GM12878 (cell line): ENCODE results near the gene NCKAP5L. TPM values are rescaled to one million over a fixed set of nuclear protein-coding genes. Genes with fewer than 3 reads are reported as not detected.

Experiments
- ATAC-seq: fragments of 200-7000 bp; cut with Tn5 transposase; 3 replicates; pipeline ENCODE4 v1.9.1; 2020; ENCODE audit warnings: mild to moderate bottlenecking, moderate library complexity
- BruUV-seq: library from RNA; stranded (reverse); fragments of 400-500 nt; replicated peaks from 2 replicates; lab custom pipeline; 2021; lab: Mats Ljungman, UMichigan
- CTCF ChIA-PET: fragments of 300-600 bp; sonication (Branson Sonifier 250); formaldehyde crosslinking; extraction: SDS; loops from one replicate; lab custom pipeline; 2021; ENCODE audit warnings: inconsistent platforms; lab: Yijun Ruan, JAX
- POLR2A ChIA-PET: fragments of 350-600 bp; formaldehyde crosslinking; extraction: SDS; loops from one replicate; lab custom pipeline; 2021; ENCODE audit warnings: inconsistent platforms; lab: Charles Lee
- RAD21 ChIA-PET: fragments of 300-600 bp; sonication (Branson Sonifier 250); formaldehyde crosslinking; loops from one replicate; lab custom pipeline; 2023; ENCODE audit warnings: antibody characterized with exemption; ENCODE audit not compliant: unreplicated experiment; lab: Charles Lee
- SMC1A ChIA-PET: fragments of 300-600 bp; sonication (Branson Sonifier 250); formaldehyde crosslinking; loops from one replicate; lab custom pipeline; 2023; ENCODE audit not compliant: unreplicated experiment, uncharacterized antibody; lab: Charles Lee
- DNase-seq: peaks from one replicate; pipeline ENCODE4 v3.0.0-alpha.2; 2011; ENCODE audit warnings: low read depth, low spot score
- FAIRE-seq: peaks from 3 replicates; lab custom pipeline; 2011; peaks lifted over from hg19 to GRCh38; lab: Jason Lieb, UNC
- H2AFZ ChIP-seq: 2 replicates; pipeline ENCODE4 v1.6.0; 2011; ENCODE audit warnings: low read depth, low read length, control low read depth; ENCODE audit not compliant: control insufficient read depth
- H3K27ac ChIP-seq: 2 replicates; pipeline ENCODE4 v1.5.1; 2011; ENCODE audit warnings: control low read depth; ENCODE audit not compliant: control insufficient read depth, insufficient read depth
- H3K27me3 ChIP-seq, 2 experiments: replicated peaks in 1 of 2; 2 replicates each; pipeline versions ENCODE4 v1.6.0 to v1.6.1; 2011; ENCODE audit warnings: low read length in 1 of 2; ENCODE audit not compliant: control insufficient read depth in 2 of 2, insufficient read depth in 2 of 2
- H3K36me3 ChIP-seq, 2 experiments: 2 replicates each; pipeline ENCODE4 v1.5.1; 2011; ENCODE audit warnings: low read length in 1 of 2; ENCODE audit not compliant: control insufficient read depth in 2 of 2, insufficient read depth in 2 of 2
- H3K4me1 ChIP-seq: 2 replicates; pipeline ENCODE4 v1.6.1; 2011; ENCODE audit warnings: mild to moderate bottlenecking, low read length, moderate library complexity, mixed read lengths; ENCODE audit not compliant: control insufficient read depth, insufficient read depth
- H3K4me2 ChIP-seq: 2 replicates; pipeline ENCODE4 v1.6.0; 2011; ENCODE audit warnings: control low read depth; ENCODE audit not compliant: control insufficient read depth, insufficient read depth
- H3K4me3 ChIP-seq: fragments of 200-600 bp; sonication (generic); 2 replicates; pipeline ENCODE4 v1.5.1; 2016
- H3K79me2 ChIP-seq: 2 replicates; pipeline ENCODE4 v1.6.0; 2011; ENCODE audit warnings: low read length; ENCODE audit not compliant: control insufficient read depth, insufficient read depth
- H3K9ac ChIP-seq: 2 replicates; pipeline ENCODE4 v1.8.0; 2011; ENCODE audit warnings: low read length, control low read depth, mixed read lengths; ENCODE audit not compliant: control insufficient read depth, insufficient read depth
- H3K9me3 ChIP-seq: replicated peaks from 3 replicates; pipeline ENCODE4 v1.5.1; 2011; ENCODE audit warnings: mild to moderate bottlenecking, low read length; ENCODE audit not compliant: control insufficient read depth, insufficient read depth
- H4K20me1 ChIP-seq: 2 replicates; pipeline ENCODE4 v1.6.0; 2011; ENCODE audit not compliant: control insufficient read depth, insufficient read depth
- E2F8 ChIP-seq: fragments of 450-650 bp; IDR thresholded peaks from 2 replicates; pipeline ENCODE4 v1.6.1; 2018; ENCODE audit warnings: mild to moderate bottlenecking, low read depth, moderate library complexity; ENCODE audit not compliant: partially characterized antibody
- EZH2 ChIP-seq: IDR thresholded peaks from 2 replicates; pipeline ENCODE4 v1.6.1; 2012; ENCODE audit warnings: low read depth, mild to moderate bottlenecking, control low read depth, inconsistent platforms, low read length, borderline replicate concordance; ENCODE audit not compliant: control insufficient read depth
- JUNB ChIP-seq: IDR thresholded peaks from 2 replicates; pipeline ENCODE4 v1.6.1; 2016; ENCODE audit warnings: antibody characterized with exemption, mild to moderate bottlenecking
- MXI1 ChIP-seq: fragments of 150-350 bp; IDR thresholded peaks from 2 replicates; pipeline ENCODE4 v1.6.1; 2011; ENCODE audit warnings: low read depth, mild to moderate bottlenecking, inconsistent platforms, low read length, improper control_type of control experiment
- POLR2A ChIP-seq: IDR thresholded peaks from 2 replicates; pipeline ENCODE4 v1.6.1; 2011; ENCODE audit warnings: low read depth, mild to moderate bottlenecking, low read length
- SRF ChIP-seq, 2 experiments: IDR thresholded peaks; 2 replicates each; pipeline ENCODE4 v1.6.1; 2011; ENCODE audit warnings: low read depth in 2 of 2, low read length in 2 of 2, mild to moderate bottlenecking in 1 of 2, moderate library complexity in 1 of 2
- USF1 ChIP-seq: IDR thresholded peaks from 2 replicates; pipeline ENCODE4 v1.6.1; 2011; ENCODE audit warnings: borderline replicate concordance, low read depth, mild to moderate bottlenecking, moderate library complexity, mixed read lengths, low read length; ENCODE audit not compliant: insufficient read depth; ENCODE audit errors: extremely low read length
- ZNF217 ChIP-seq: fragments of 450-650 bp; IDR thresholded peaks from 2 replicates; pipeline ENCODE4 v1.6.1; 2017; ENCODE audit warnings: antibody characterized with exemption, mild to moderate bottlenecking
- WGBS: methylation state at CpG from one replicate; pipeline ENCODE4 v1.1.6; 2016; ENCODE audit warnings: low lambda C conversion rate; ENCODE audit not compliant: insufficient replicate concordance, insufficient coverage; ENCODE audit errors: missing lambda C conversion rate; 5-methylcytosine and 5-hydroxymethylcytosine counted together
- in situ Hi-C: fragments of 300-500 bp; cut with MboI; formaldehyde crosslinking; loops from 9 replicates; pipeline ENCODE4 v1.14.3; 2018; ENCODE audit warnings: mixed read lengths
- intact Hi-C: fragments of 100-400 bp; cut with micrococcal nuclease; formaldehyde crosslinking; loops from one replicate; pipeline ENCODE4 v1.14.2; 2022; ENCODE audit not compliant: unreplicated experiment
- polyA plus RNA-seq, 11 experiments: library from polyadenylated mRNA; depleted of rRNA in 4 of 11; unstranded in 6 of 11; stranded (reverse) in 5 of 11; fragments of >200 nt; fragmentation: Nextera tagmentation in 4 of 11; fragmentation: Illumina TruSeq in 1 of 11; extraction: Ambion mirVana in 4 of 11; extraction: Trizol in 1 of 11; gene quantifications; 1 replicate in 1 of 11; 2 replicates in 10 of 11; pipeline versions ENCODE4 v1.2.1 to v1.2.3, GENCODE V29; 2011 to 2016; ENCODE audit warnings: inconsistent platforms in 2 of 11, missing spikeins in 2 of 11, low read depth in 1 of 11
- total RNA-seq, 4 experiments: library from RNA; depleted of rRNA in 3 of 4; stranded (reverse); fragments of >200 nt in 3 of 4; fragmentation: Illumina TruSeq in 1 of 4; extraction: Trizol in 1 of 4; gene quantifications; 2 replicates each; pipeline versions ENCODE4 v1.2.1 to v1.2.3, GENCODE V29; 2013 to 2021

NCKAP5L gene
- total and polyA plus RNA-seq, 10 of the 15 experiments (the other 5 are each of a cell fraction or from before 2014, with no cell fraction given) = 0.03 to 15.8 (median 4.4) TPM

- Histone ChIP-seq H3K9ac (no peak overlapping the region), H3K4me2 (no peak overlapping the region), H2AFZ (no peak overlapping the region), H3K4me3 (no peak overlapping the region), H3K9me3 (no peaks in the 10 kb centered on the region), H3K79me2 (no peaks in the 10 kb centered on the region), H4K20me1 (no peaks in the 10 kb centered on the region)
- in situ Hi-C loops (no loop called here), intact Hi-C loops (no loop called here)
- ChIA-PET SMC1A (interaction anchor here (1.2 to 1.9 kb wide), 2 partner anchors 39 to 65 kb away, joined by 3 to 5 read pairs; partner anchors contain the start of gene TMBIM6), RAD21 (no interaction called here), POLR2A (no interaction called here)
- peak; percentile 75 for FAIRE-seq
- ATAC-seq = no peak
- 87% methylated on average over 7 of the region's 7 CpGs for WGBS
- TF ChIP-seq E2F8 (no peak), MXI1 (no peak), ZNF217 (no peak), JUNB (no peak), SRF (IDR thresholded peaks at IDR 0.05; ENCODE audit: low read depth in 2 of 2, low read length in 2 of 2) (no peak), EZH2 (no peak), USF1 (no peak), POLR2A (no peak)
- TF ChIP-seq, all 136 proteins: peak for 0
- peaks cover 2 to 13% of the 10 kb centered on the region in 2 experiments; a peak in 3 of 4 replicates for H3K36me3 ChIP-seq
- peaks cover 6% of the 10 kb centered on the region for H3K4me1 ChIP-seq
- DNase-seq = no peak
- no TSS peak for BruUV-seq
- CTCF ChIA-PET = no interaction called here
- H3K27ac ChIP-seq = no peak overlapping the region
- no peaks in the 10 kb centered on the region for H3K27me3 ChIP-seq
These were observed 21.8 kb downstream of the NCKAP5L start for GRCh38 chr12:49806321-49806813.
